22Rv1 (cell line): ENCODE measurements around the gene SYT13.
A peak's percentile ranks its signal among the peaks of the same experiment; 100 is the strongest.
"Not testable (repeated sequence)": the region's sequence is repeated elsewhere in the genome, so short reads cannot be mapped to it uniquely, and the experiment has no call there.

ENCODE experiments used
- H3K27ac ChIP-seq: fragments of 450-650 bp; 2 replicates; pipeline ENCODE4 v1.5.1; 2017
- ZFX ChIP-seq: fragments of 450-650 bp; IDR thresholded peaks from 2 replicates; pipeline ENCODE4 v1.6.1; 2017; ENCODE audit warnings: antibody characterized with exemption, borderline replicate concordance
- TF ChIP-seq, protein P1 (sequence below): fragments of 450-650 bp; IDR thresholded peaks from 2 replicates; pipeline ENCODE4 v1.5.1; 2017; ENCODE audit warnings: mild to moderate bottlenecking

SYT13 gene

DNA sequence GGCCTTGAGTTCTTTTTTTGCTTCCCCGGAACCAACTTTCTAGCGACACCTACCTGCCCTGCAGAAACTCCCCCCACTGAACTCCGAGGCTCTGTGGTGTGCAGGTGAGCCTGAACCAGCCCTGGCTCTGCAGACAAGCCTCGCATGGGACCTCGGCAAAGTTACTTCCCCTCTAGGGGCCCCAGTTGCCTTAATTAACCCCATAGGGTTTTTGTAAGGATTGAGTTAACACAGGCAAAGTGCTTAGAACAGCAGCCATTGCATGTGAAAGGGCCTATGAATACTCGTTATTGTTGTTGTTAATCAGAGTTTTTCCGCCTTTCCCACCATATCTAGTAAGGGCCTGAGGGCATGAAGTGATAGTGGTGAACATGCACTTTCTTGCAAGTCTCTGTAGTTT lies 12.6 kb upstream of the SYT13 start:
- no peak overlapping the region for H3K27ac ChIP-seq
- TF ChIP-seq, protein P1, sequence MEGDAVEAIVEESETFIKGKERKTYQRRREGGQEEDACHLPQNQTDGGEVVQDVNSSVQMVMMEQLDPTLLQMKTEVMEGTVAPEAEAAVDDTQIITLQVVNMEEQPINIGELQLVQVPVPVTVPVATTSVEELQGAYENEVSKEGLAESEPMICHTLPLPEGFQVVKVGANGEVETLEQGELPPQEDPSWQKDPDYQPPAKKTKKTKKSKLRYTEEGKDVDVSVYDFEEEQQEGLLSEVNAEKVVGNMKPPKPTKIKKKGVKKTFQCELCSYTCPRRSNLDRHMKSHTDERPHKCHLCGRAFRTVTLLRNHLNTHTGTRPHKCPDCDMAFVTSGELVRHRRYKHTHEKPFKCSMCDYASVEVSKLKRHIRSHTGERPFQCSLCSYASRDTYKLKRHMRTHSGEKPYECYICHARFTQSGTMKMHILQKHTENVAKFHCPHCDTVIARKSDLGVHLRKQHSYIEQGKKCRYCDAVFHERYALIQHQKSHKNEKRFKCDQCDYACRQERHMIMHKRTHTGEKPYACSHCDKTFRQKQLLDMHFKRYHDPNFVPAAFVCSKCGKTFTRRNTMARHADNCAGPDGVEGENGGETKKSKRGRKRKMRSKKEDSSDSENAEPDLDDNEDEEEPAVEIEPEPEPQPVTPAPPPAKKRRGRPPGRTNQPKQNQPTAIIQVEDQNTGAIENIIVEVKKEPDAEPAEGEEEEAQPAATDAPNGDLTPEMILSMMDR: no peak
- no peak for TF ChIP-seq ZFX

DNA sequence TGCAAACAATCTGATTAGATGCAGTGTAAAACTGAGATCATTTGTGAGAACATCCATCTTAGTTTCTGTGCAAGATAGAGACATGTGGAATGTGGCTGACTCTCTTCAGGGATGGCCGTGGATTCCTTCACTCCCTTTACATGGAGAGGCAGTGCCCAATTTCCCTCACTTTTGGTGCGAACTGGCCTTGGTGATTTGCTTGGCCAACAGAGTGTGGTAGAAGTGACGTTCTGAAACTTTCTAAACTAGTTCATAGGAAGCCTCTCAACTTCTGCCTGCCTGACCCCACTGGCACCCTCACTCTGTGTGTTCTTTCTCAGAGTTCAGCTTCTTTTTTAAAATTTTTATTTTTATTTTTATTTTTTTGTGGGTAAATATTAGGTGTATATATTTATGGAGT lies 9.9 kb upstream of the SYT13 start:
- no peak overlapping the region for H3K27ac ChIP-seq

DNA sequence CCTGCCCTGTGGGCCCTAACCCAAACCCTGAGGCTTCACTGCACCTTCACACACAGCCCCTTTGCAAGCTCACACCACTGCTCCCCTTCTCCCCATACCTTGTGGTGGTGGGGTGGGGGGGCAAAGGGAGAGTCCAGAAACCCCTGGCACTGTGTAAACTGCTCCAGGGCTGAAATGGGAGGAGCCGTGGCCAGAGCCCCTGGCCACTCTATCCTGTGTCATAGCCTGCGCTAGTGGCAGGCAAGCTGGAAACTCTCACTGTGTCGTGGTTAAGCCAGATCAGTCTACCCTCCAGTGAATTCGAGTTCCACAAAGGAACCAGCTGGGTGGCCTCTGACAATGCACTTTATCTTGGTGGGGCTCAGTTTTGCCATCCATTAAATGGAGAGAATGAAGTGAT lies 8.4 kb upstream of the SYT13 start:
- TF ChIP-seq, protein P1: no peak
- TF ChIP-seq ZFX: no peak
- no peak overlapping the region for H3K27ac ChIP-seq

More for the DNA sequence above, 9.9 kb upstream of the SYT13 start:
- TF ChIP-seq, protein P1: no peak
- no peak for TF ChIP-seq ZFX

DNA sequence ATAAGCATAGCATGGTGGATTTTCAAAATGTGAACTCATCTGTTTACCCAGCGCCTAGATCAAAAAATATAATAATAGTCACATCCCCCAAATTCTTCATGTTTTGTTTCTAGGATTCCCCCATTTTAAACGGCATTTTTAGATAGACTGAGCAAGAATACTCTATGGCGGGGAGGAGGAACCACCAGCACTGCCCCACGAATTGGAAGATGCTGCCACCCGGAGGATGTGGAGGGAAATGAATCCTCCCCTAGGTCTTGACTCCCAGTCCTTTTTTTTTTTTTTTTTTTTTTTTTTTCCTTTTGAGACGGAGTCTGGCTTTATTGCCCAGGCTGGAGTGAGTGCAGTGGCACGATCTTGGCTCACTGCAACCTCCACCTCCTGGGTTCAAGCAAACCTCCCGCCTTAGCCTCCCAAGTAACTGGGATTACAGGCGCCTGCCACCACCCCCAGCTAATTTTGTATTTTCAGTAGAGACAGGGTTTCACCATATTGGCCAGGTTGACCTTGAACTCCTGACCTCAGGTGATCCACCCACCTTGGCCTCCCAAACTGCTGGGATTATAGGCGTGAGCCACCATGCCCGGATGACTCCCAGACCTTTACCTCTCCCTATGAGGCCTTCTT lies 7.5 kb upstream of the SYT13 start:
- TF ChIP-seq, protein P1: peak; percentile 70
- not testable (repeated sequence) for H3K27ac ChIP-seq

DNA sequence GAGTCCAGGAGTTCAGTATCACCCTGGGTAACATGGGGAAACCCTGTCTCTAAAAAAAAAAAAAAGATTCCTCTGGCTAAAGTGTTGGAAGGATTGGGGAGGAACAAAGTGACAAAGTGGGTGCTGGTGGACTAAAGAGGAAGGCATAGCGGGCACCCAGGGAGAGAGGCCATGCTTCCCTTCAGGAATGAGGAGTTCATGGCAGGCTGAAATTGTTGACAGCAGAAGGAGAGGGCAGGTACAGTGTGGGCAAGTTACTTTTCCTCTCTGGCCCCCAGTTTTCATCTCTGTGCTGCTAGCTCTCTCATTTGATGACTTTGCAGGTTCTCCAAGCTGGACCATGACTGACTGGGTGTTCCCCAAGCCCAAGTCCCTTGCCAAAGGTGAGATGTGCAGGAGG lies 4.4 kb upstream of the SYT13 start:
- TF ChIP-seq ZFX: no peak
- TF ChIP-seq, protein P1: no peak
- H3K27ac ChIP-seq: no peak overlapping the region

DNA sequence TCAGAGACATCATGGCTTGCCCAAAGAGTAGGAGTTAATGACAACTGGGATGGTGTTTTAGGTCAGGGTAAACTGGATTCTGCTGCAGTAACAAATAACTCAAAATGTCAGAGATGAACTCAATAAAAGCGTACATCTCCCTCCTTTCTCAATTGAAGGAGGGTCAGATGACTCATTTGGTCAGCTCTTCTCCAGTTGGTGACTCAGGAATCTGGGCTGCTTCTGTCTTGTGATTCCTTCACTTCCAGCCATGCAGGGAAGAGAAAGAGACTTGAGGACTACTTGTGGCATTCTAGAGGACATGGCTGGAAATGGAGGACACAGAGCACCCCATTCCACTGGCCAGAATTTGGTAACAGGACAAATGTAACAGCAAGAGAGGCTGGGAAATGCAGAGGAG lies 3.2 kb upstream of the SYT13 start:
- no peak overlapping the region for H3K27ac ChIP-seq
- TF ChIP-seq, protein P1: no peak
- no peak for TF ChIP-seq ZFX

DNA sequence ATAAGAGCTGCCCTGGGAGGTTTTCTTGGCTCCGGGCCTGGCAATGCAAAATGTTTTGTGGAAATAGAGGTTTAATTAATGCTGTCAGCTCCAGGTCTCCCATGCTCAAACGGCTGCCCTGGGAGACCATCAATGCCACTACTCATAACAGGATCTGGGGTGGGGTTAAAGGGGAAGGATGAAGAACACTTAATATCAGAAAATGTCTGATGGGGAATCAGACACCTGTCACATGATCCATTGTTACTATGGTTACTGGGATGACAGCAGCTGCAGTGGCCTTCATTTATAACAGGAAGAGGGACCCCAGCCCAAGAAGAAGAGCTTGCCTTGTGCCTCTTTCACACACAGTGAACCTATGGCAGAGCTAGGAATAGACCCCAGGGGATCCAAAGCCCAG lies 2.2 kb upstream of the SYT13 start:
- TF ChIP-seq, protein P1: no peak
- TF ChIP-seq ZFX: no peak
- H3K27ac ChIP-seq: no peak overlapping the region
